ENCODE measurements around the gene RUNX2.

- TF ChIP-seq, protein P1, sequence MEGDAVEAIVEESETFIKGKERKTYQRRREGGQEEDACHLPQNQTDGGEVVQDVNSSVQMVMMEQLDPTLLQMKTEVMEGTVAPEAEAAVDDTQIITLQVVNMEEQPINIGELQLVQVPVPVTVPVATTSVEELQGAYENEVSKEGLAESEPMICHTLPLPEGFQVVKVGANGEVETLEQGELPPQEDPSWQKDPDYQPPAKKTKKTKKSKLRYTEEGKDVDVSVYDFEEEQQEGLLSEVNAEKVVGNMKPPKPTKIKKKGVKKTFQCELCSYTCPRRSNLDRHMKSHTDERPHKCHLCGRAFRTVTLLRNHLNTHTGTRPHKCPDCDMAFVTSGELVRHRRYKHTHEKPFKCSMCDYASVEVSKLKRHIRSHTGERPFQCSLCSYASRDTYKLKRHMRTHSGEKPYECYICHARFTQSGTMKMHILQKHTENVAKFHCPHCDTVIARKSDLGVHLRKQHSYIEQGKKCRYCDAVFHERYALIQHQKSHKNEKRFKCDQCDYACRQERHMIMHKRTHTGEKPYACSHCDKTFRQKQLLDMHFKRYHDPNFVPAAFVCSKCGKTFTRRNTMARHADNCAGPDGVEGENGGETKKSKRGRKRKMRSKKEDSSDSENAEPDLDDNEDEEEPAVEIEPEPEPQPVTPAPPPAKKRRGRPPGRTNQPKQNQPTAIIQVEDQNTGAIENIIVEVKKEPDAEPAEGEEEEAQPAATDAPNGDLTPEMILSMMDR (IDR thresholded peaks at IDR 0.05): no peak
- TF ChIP-seq POLR2A (IDR thresholded peaks at IDR 0.05): no peak
Measured at GRCh38 chr6:45605971-45606370, 277.8 kb downstream of the RUNX2 start.

All from uterus (tissue), 2 donors.